ENCODE data around the gene ZNF585A.
"Not testable (repeated sequence)": the region's sequence is repeated elsewhere in the genome, so short reads cannot be mapped to it uniquely, and the experiment has no call there.

The ZNF585A gene

GRCh38 chr19:37172368-37173366 lies at the start of gene ZNF585A:
Gene ZNF585A, minus strand, starts transcription at chr19:37172695. Its CDS starts 2,785 bp downstream, at chr19:37169910.
- DNase-seq, result peak; percentile 93

- DNase-seq, result no peak
These were observed 48.6 kb upstream of the ZNF585A start for GRCh38 chr19:37221136-37221535.

GRCh38 chr19:37220383-37220782 lies 47.9 kb upstream of the ZNF585A start:
- no peak for DNase-seq

GRCh38 chr19:37218592-37218935 lies 46.1 kb upstream of the ZNF585A start:
- DNase-seq, result no peak

GRCh38 chr19:37217775-37218591 lies 45.5 kb upstream of the ZNF585A start, which contains the start of gene ZNF383:
Gene ZNF383, plus strand, starts transcription at chr19:37218214. Its CDS starts 12,240 bp downstream, at chr19:37230454.
- peak; percentile 68 for DNase-seq

GRCh38 chr19:37217480-37217774 lies 44.9 kb upstream of the ZNF585A start:
- DNase-seq, result no peak

- no peak for DNase-seq
These were observed 25.3 kb upstream of the ZNF585A start for GRCh38 chr19:37197768-37198167.

GRCh38 chr19:37197115-37197514 lies 24.6 kb upstream of the ZNF585A start:
- DNase-seq, result not testable (repeated sequence)

GRCh38 chr19:37195248-37195647 lies 22.8 kb upstream of the ZNF585A start:
- DNase-seq, result not testable (repeated sequence)

GRCh38 chr19:37186071-37186470 lies 13.6 kb upstream of the ZNF585A start:
- not testable (repeated sequence) for DNase-seq

- no peak for DNase-seq
These were observed 6.9 kb downstream of the ZNF585A start for GRCh38 chr19:37165635-37166034.

GRCh38 chr19:37160153-37160552 lies 12.3 kb downstream of the ZNF585A start:
- DNase-seq, result no peak

GRCh38 chr19:37148214-37148613 lies 24.3 kb downstream of the ZNF585A start:
- DNase-seq, result no peak

- DNase-seq, result no peak
These were observed 36.4 kb downstream of the ZNF585A start for GRCh38 chr19:37136111-37136510.

- no peak for DNase-seq
These were observed 43.7 kb downstream of the ZNF585A start for GRCh38 chr19:37128821-37129177.

GRCh38 chr19:37127999-37128820 lies 44.3 kb downstream of the ZNF585A start:
- no peak for DNase-seq

- not testable (repeated sequence) for DNase-seq
These were observed 50.4 kb downstream of the ZNF585A start for GRCh38 chr19:37122093-37122492.

GRCh38 chr19:37114001-37114400 lies 58.5 kb downstream of the ZNF585A start:
- DNase-seq, result no peak

- DNase-seq, result not testable (repeated sequence)
These were observed 60.7 kb downstream of the ZNF585A start for GRCh38 chr19:37111753-37112152.

GRCh38 chr19:37104135-37104534 lies 68.4 kb downstream of the ZNF585A start:
- not testable (repeated sequence) for DNase-seq

GRCh38 chr19:37098570-37098969 lies 73.9 kb downstream of the ZNF585A start:
- DNase-seq, result no peak

- DNase-seq, result no peak
These were observed 76.6 kb downstream of the ZNF585A start for GRCh38 chr19:37095859-37096258.

All from amniotic stem cell (primary cell).